Left lung (tissue), 10 donors: ENCODE results near the gene SNRNP35. TPM values are rescaled to one million over a fixed set of nuclear protein-coding genes. Genes with fewer than 3 reads are reported as not detected.
"Not testable (repeated sequence)": the region's sequence is repeated elsewhere in the genome, so short reads cannot be mapped to it uniquely, and the experiment has no call there.

ENCODE experiments used
- ATAC-seq: fragments of 200-7000 bp; cut with Tn5 transposase; one replicate; pipeline ENCODE4 v1.9.1; 2020; ENCODE audit warnings: moderate library complexity
- DNase-seq, 4 donors: peaks; one replicate each; pipeline ENCODE4 v3.0.0-alpha.2; 2013 to 2020
- H3K27ac ChIP-seq, 2 donors: fragments of 200-600 bp; sonication (generic) in 1 of 2; one replicate each; pipeline versions ENCODE4 v1.5.0 to v1.8.0; 2020 to 2021
- H3K27me3 ChIP-seq, 2 donors: fragments of 200-600 bp; sonication (generic) in 1 of 2; one replicate each; pipeline versions ENCODE4 v1.5.0 to v1.8.0; 2020 to 2021
- H3K36me3 ChIP-seq, 2 donors: fragments of 200-600 bp; sonication (generic) in 1 of 2; one replicate each; pipeline versions ENCODE4 v1.5.0 to v1.8.0; 2020 to 2021
- H3K4me1 ChIP-seq, 2 donors: fragments of 200-600 bp; one replicate each; pipeline ENCODE4 v1.8.0; 2021
- H3K4me3 ChIP-seq, 2 donors: fragments of 200-600 bp; sonication (generic) in 1 of 2; one replicate each; pipeline versions ENCODE4 v1.5.0 to v1.8.0; 2020 to 2021; ENCODE audit warnings: mild to moderate bottlenecking in 1 of 2
- H3K9me3 ChIP-seq, 2 donors: fragments of 200-600 bp; sonication (generic) in 1 of 2; one replicate each; pipeline versions ENCODE4 v1.5.0 to v1.8.0; 2020 to 2021
- intact Hi-C, 2 donors: fragments of 100-400 bp; cut with DNase I; formaldehyde crosslinking; loops; one replicate each; pipeline versions ENCODE4 v1.11.2 to v1.14.2; 2022
- polyA plus RNA-seq, 6 donors: library from polyadenylated mRNA; unstranded; fragments of 120-200 nt; gene quantifications; one replicate each; pipeline ENCODE4 v1.2.1, GENCODE V29; 2013; ENCODE audit not compliant: insufficient read length in 6 of 6
- total RNA-seq, 2 donors: library from RNA; stranded (reverse); fragmentation: NEBNext Ultra II Directional; extraction: Animal tissue kit (Norgen Biotek cat#: 25700); gene quantifications; one replicate each; pipeline ENCODE4 v1.2.1, GENCODE V29; 2021
- TF ChIP-seq, protein P1 (sequence below), 2 donors: fragments of 200-600 bp; sonication (generic) in 1 of 2; IDR thresholded peaks; one replicate each; pipeline versions ENCODE4 v1.5.0 to v1.8.0; 2021; ENCODE audit warnings: antibody characterized with exemption in 2 of 2
- donor health status: DM: no; HTN: yes; CAD: no.
- donor health status: DM: no; HTN: no; CAD: no.

Gene SNRNP35
- total and polyA plus RNA-seq, 8 donors: 22.6 to 42.6 (median 37.8) TPM

DNA sequence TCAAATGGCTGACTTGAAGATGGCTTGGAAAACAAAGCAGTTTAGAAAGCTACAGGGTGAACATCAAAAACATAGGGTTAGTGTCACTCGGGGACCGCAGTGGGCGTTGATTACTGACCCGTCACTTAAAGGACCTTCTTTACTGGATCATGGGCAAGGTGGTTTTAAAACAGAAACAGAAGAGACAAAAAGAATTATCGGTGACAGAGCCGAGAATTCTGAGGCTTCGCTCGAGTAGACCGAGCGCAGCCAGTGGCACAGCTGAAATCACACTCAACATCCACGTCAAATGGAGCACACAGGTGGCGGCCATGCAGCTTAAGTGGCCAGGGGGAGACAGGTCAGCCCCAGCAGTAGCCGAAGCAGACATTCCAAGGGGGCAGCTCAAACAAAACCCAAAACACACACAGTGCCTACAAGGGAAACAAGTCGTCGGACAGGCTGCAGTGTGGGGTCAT, 17.3 kb downstream of the SNRNP35 start:
- no peak overlapping the region for H3K4me3 ChIP-seq
- DNase-seq: no peak
- no peaks in the 10 kb centered on the region for H3K4me1 ChIP-seq
- peaks cover 0 to 38% of the 10 kb centered on the region in 2 donors for H3K36me3 ChIP-seq
- TF ChIP-seq, protein P1, sequence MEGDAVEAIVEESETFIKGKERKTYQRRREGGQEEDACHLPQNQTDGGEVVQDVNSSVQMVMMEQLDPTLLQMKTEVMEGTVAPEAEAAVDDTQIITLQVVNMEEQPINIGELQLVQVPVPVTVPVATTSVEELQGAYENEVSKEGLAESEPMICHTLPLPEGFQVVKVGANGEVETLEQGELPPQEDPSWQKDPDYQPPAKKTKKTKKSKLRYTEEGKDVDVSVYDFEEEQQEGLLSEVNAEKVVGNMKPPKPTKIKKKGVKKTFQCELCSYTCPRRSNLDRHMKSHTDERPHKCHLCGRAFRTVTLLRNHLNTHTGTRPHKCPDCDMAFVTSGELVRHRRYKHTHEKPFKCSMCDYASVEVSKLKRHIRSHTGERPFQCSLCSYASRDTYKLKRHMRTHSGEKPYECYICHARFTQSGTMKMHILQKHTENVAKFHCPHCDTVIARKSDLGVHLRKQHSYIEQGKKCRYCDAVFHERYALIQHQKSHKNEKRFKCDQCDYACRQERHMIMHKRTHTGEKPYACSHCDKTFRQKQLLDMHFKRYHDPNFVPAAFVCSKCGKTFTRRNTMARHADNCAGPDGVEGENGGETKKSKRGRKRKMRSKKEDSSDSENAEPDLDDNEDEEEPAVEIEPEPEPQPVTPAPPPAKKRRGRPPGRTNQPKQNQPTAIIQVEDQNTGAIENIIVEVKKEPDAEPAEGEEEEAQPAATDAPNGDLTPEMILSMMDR (IDR thresholded peaks at IDR 0.05): no peak
- ATAC-seq: no peak
- H3K27ac ChIP-seq: no peak overlapping the region
- intact Hi-C loops: no loop called here
- no peaks in the 10 kb centered on the region for H3K27me3 ChIP-seq
- H3K9me3 ChIP-seq: no peaks in the 10 kb centered on the region

DNA sequence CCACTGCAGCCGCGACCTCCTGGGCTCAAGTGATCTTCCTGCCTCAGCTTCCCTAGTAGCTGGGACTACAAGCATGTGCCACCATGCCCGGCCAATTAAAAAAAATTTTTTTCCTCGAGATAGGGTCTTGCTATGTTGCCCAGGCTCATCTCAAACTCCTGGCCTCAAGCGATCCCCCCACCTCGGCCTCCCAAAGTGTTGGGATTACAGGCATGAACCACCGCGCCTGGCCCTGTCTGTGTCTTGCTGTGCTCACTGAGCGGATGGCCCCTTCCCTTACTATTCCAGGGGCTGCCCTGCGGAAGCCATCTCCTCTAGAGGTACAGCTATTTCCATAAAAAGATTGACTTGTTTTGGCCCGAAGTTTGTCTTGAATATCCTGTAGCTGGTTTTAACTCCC, 20.1 kb downstream of the SNRNP35 start:
- Histone ChIP-seq H3K4me1 (no peaks in the 10 kb centered on the region), H3K4me3 (no peak overlapping the region), H3K9me3 (no peaks in the 10 kb centered on the region), H3K27me3 (no peaks in the 10 kb centered on the region), H3K36me3 (peaks cover 0 to 16% of the 10 kb centered on the region in 2 donors), H3K27ac (peak overlapping the region; percentile 25 to 44)
- DNase-seq (no peak), ATAC-seq (no peak)
- intact Hi-C loops: no loop called here
- TF ChIP-seq, protein P1 (IDR thresholded peaks at IDR 0.05): no peak

DNA sequence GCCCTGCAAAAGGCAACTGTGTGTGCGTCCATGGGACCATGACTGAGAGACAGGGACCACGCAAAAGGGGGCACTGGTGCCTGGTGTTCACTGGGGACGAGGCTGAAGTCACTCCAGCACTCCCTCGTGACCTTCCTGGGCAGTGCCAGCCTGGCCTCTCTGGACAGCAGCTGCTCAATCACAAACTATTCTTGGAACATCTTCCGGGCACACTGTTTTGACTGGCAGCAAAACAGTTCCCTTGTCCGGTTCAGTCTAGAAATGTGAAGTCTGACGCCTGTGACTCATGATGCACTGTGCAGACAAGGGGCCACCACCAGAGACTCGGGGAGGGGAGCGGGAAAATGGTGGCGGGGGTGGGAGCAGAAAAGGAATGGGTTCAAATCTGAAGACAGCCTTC, 20.8 kb downstream of the SNRNP35 start:
- TF ChIP-seq, protein P1 (IDR thresholded peaks at IDR 0.05): no peak
- Histone ChIP-seq H3K9me3 (no peaks in the 10 kb centered on the region), H3K36me3 (peaks cover 0 to 10% of the 10 kb centered on the region in 2 donors), H3K27ac (peak overlapping the region; percentile 44 to 48), H3K4me3 (no peak overlapping the region), H3K27me3 (no peaks in the 10 kb centered on the region), H3K4me1 (no peaks in the 10 kb centered on the region)
- ATAC-seq (peak; percentile 50), DNase-seq (no peak)
- intact Hi-C loops: no loop called here

DNA sequence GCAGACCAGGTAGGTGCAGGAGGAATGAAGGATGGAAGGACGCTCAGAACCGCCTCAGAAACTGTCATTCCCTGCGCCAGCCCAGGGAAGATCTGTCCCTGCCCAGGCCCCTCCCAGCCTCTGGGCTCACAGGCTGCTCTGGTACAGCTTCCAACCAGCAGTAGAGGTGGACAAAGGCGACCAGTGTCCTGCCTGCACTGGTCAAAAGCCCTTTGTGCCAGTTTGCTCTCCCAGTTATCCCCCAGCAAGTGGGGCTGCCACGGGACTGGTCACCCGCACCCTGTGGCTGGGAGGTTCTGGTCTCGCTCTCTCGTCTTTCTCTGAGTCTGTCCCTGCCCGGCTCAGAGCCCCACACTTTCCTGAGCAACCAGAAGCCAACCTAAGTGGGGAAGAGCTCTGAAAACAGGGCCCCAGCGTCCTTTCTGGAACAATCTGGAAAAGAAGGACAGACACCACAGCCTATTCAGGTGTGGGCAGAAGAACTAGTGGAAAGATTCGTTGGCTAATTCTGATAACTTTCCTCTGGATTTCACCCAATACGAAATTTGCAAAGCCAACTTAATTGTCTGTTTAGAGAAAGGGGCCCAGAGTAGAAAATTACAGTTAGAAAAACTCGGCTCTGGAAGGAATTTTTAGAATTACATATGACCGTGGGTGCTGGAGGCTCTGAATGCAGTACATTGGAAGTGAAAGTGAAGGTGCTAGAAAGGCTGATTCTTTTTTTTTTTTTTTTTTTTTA, 21.7 kb downstream of the SNRNP35 start:
- Histone ChIP-seq H3K9me3 (no peaks in the 10 kb centered on the region), H3K36me3 (peaks cover 0 to 9% of the 10 kb centered on the region in 2 donors), H3K27ac (peak overlapping the region; percentile 33 to 48), H3K4me3 (no peak overlapping the region), H3K27me3 (no peaks in the 10 kb centered on the region), H3K4me1 (no peaks in the 10 kb centered on the region)
- no peak for DNase-seq
- intact Hi-C loops: no loop called here
- peak; percentile 9 for ATAC-seq
- TF ChIP-seq, protein P1 (IDR thresholded peaks at IDR 0.05): no peak

DNA sequence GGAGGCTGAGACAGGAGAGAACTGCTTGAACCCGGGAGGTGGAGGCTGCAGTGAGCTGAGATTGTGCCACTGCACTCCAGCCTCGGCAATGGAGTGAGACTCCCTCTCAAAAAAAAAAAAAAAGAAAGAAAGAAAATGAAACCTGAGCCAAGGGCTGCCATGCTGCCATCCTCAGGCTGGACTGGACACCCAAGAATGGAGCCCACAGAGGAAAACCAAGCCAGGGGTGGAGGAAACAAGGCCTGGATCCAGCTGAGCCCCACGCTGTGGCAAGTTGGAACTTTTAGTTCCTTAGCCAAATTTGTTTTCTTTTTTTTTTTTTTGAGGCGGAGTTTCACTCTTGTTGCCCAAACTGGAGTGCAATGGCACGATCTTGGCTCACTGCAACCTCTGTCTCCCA, 23.3 kb downstream of the SNRNP35 start:
- H3K27me3 ChIP-seq, DNase-seq, intact Hi-C loops, H3K36me3 ChIP-seq, H3K27ac ChIP-seq, H3K4me3 ChIP-seq, ATAC-seq, H3K4me1 ChIP-seq, H3K9me3 ChIP-seq: not testable (repeated sequence)
